ENCODE measurements around the gene PLPP3. TPM values are rescaled to one million over a fixed set of nuclear protein-coding genes. Genes with fewer than 3 reads are reported as not detected.

Gene PLPP3
- polyA plus RNA-seq, 1 of the 3 experiments (the other 2 are of a cell fraction): 32.2 TPM

DNA sequence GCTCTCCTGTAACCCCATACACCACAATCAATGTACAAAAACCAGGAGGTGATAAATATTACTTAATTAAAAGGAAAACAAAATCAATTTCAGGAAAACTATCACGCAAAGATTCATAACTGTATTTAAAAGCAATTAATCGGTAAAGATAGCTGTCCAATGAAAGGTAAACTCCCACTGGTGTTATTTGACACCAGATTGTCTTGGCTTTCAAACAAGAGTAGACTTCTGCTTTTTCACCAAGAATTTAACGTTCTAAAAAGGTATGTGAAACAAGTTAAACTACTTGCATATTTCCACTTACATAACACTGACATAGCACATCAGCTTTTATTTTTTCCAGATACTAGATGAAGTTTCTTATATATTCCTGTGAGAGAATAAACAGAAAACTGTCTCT, 3.5 kb downstream of the PLPP3 start:
- POLR2A ChIA-PET: no interaction called here
- DNase-seq: no peak

DNA sequence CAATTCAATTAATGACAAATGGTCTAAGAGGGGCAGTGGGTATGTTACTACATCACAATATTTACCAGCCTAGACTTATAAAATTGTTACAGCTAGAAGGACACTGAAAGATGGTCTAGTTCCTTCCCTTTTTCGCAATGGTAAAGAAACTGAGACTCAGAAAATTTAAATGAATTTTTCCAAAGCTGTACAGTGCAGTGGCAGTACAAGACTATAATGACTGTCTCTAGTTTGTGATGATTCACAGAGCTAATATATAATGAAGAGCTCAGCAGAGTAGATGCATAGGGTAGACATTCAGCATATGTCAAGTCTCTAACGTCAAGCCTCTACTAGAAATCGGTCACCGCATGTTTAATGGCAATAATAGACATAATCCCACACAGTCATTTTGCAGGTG, 4.6 kb downstream of the PLPP3 start:
- H3K27ac ChIP-seq (ENCODE audit: low read depth in 2 of 2, low read length in 1 of 2): peak overlapping the region in 1 of 2 experiments; percentile 98; a peak in 2 of 4 replicates
- no peak for DNase-seq
- H3K4me3 ChIP-seq (ENCODE audit: low read depth in 2 of 2, low read length in 1 of 2): peak overlapping the region in 1 of 2 experiments; percentile 95; a peak in 2 of 4 replicates
- POLR2A ChIA-PET: no interaction called here
- peaks cover 56% of the 10 kb centered on the region for H4K20me1 ChIP-seq (ENCODE audit: insufficient read depth)
- 88% methylated on average over 4 of the region's 4 CpGs for WGBS (ENCODE audit: low lambda C conversion rate)
- peaks cover 0 to 17% of the 10 kb centered on the region in 2 experiments for H3K36me3 ChIP-seq (replicated peaks in 1 of 2; ENCODE audit: control insufficient read depth in 1 of 2, insufficient read depth in 2 of 2, low read length in 1 of 2)
- H3K27me3 ChIP-seq (ENCODE audit: insufficient read depth): no peaks in the 10 kb centered on the region
- TF ChIP-seq POLR2AphosphoS5 (IDR thresholded peaks at IDR 0.05; ENCODE audit: low read depth, low read length) (no peak), EZH2phosphoT487 (IDR thresholded peaks at IDR 0.05; ENCODE audit: borderline replicate concordance, low read depth) (no peak), RAD21 (IDR thresholded peaks at IDR 0.05; ENCODE audit: low read length) (no peak), RFX5 (IDR thresholded peaks at IDR 0.05; ENCODE audit: low read length) (no peak), SIN3A (IDR thresholded peaks at IDR 0.05; ENCODE audit: borderline replicate concordance, low read depth, low read length) (no peak)
- TF ChIP-seq, protein P1, sequence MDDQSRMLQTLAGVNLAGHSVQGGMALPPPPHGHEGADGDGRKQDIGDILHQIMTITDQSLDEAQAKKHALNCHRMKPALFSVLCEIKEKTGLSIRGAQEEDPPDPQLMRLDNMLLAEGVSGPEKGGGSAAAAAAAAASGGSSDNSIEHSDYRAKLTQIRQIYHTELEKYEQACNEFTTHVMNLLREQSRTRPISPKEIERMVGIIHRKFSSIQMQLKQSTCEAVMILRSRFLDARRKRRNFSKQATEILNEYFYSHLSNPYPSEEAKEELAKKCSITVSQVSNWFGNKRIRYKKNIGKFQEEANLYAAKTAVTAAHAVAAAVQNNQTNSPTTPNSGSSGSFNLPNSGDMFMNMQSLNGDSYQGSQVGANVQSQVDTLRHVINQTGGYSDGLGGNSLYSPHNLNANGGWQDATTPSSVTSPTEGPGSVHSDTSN (IDR thresholded peaks at IDR 0.05): no peak
- TF ChIP-seq, protein P2, sequence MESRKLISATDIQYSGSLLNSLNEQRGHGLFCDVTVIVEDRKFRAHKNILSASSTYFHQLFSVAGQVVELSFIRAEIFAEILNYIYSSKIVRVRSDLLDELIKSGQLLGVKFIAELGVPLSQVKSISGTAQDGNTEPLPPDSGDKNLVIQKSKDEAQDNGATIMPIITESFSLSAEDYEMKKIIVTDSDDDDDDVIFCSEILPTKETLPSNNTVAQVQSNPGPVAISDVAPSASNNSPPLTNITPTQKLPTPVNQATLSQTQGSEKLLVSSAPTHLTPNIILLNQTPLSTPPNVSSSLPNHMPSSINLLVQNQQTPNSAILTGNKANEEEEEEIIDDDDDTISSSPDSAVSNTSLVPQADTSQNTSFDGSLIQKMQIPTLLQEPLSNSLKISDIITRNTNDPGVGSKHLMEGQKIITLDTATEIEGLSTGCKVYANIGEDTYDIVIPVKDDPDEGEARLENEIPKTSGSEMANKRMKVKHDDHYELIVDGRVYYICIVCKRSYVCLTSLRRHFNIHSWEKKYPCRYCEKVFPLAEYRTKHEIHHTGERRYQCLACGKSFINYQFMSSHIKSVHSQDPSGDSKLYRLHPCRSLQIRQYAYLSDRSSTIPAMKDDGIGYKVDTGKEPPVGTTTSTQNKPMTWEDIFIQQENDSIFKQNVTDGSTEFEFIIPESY (IDR thresholded peaks at IDR 0.05; ENCODE audit: borderline replicate concordance, low read depth): no peak
- CTCF ChIA-PET: interaction anchor here (1.1 to 3.4 kb wide), 5 partner anchors 10 to 1199 kb away, joined by 3 to 15 read pairs (median 4); no protein-coding TSS in a partner anchor
- no peak overlapping the region for H3K9ac ChIP-seq
- H3K4me1 ChIP-seq (ENCODE audit: control insufficient read depth in 1 of 2, insufficient read depth in 2 of 2, low read depth in 1 of 2, low read length in 1 of 2): peaks cover 0 to 22% of the 10 kb centered on the region in 2 experiments; a peak in 2 of 4 replicates
- no peak overlapping the region for H2AFZ ChIP-seq (ENCODE audit: low read depth)
- H3K4me2 ChIP-seq: no peak overlapping the region
- no peaks in the 10 kb centered on the region for H3K9me2 ChIP-seq
- peaks cover 69% of the 10 kb centered on the region for H3K79me2 ChIP-seq (ENCODE audit: insufficient read depth)
- H3F3A ChIP-seq (replicated peaks; ENCODE audit: insufficient read depth): no peaks in the 10 kb centered on the region
- no peaks in the 10 kb centered on the region for H3K9me3 ChIP-seq

More for the DNA sequence above, 3.5 kb downstream of the PLPP3 start:
- 72% methylated on average over 3 of the region's 3 CpGs for WGBS (ENCODE audit: low lambda C conversion rate)
- H3K9me2 ChIP-seq: no peaks in the 10 kb centered on the region
- peaks cover 0 to 23% of the 10 kb centered on the region in 2 experiments; a peak in 2 of 4 replicates for H3K4me1 ChIP-seq (ENCODE audit: control insufficient read depth in 1 of 2, insufficient read depth in 2 of 2, low read depth in 1 of 2, low read length in 1 of 2)
- no peak overlapping the region for H2AFZ ChIP-seq (ENCODE audit: low read depth)
- TF ChIP-seq SIN3A (IDR thresholded peaks at IDR 0.05; ENCODE audit: borderline replicate concordance, low read depth, low read length) (no peak), MEF2A (IDR thresholded peaks at IDR 0.05; ENCODE audit: borderline replicate concordance, low read depth) (no peak)
- peaks cover 65% of the 10 kb centered on the region for H3K79me2 ChIP-seq (ENCODE audit: insufficient read depth)
- no peaks in the 10 kb centered on the region for H3K27me3 ChIP-seq (ENCODE audit: insufficient read depth)
- H3K36me3 ChIP-seq (replicated peaks in 1 of 2; ENCODE audit: control insufficient read depth in 1 of 2, insufficient read depth in 2 of 2, low read length in 1 of 2): peaks cover 0 to 11% of the 10 kb centered on the region in 2 experiments
- no peak overlapping the region for H3K9ac ChIP-seq
- peak overlapping the region; percentile 3; the same call in 1 of the 2 replicates for H3K4me2 ChIP-seq
- H3K27ac ChIP-seq (ENCODE audit: low read depth in 2 of 2, low read length in 1 of 2): peak overlapping the region in 1 of 2 experiments; percentile 98; a peak in 2 of 4 replicates
- peak overlapping the region; percentile 87 to 95; a peak in 3 of 4 replicates for H3K4me3 ChIP-seq (ENCODE audit: low read depth in 2 of 2, low read length in 1 of 2)
- H4K20me1 ChIP-seq (ENCODE audit: insufficient read depth): peaks cover 49% of the 10 kb centered on the region; the same call in 1 of the 2 replicates
- CTCF ChIA-PET: interaction anchor here (0.7 to 3.4 kb wide), 7 partner anchors 9 to 1200 kb away, joined by 3 to 15 read pairs (median 9); no protein-coding TSS in a partner anchor
- no peaks in the 10 kb centered on the region for H3K9me3 ChIP-seq
- H3F3A ChIP-seq (replicated peaks; ENCODE audit: insufficient read depth): no peaks in the 10 kb centered on the region

Data from SK-N-SH (cell line).